Measurements from ENCODE around the gene FGF21. TPM values are rescaled to one million over a fixed set of nuclear protein-coding genes. Genes with fewer than 3 reads are reported as not detected.

The FGF21 gene
- polyA plus RNA-seq, 1 of the 3 experiments (the other 2 are of a cell fraction) = not detected

DNA sequence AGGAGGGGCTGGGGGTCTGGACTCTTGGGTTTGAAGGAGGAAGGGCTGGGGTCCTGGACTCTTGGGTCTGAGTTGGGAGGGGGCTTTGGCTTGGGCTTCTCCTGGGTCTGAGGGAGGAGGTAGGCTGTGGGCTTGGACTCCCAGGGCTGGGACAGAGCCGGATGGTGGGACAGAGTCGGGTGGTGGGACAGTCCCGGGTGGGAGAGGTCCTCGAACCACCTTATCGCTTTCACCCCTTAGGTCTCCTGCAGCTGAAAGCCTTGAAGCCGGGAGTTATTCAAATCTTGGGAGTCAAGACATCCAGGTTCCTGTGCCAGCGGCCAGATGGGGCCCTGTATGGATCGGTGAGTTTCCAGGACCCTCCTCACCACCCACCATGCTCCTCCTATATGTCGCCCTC lies 1.4 kb downstream of the FGF21 start (continued):
- TF ChIP-seq, protein P1, sequence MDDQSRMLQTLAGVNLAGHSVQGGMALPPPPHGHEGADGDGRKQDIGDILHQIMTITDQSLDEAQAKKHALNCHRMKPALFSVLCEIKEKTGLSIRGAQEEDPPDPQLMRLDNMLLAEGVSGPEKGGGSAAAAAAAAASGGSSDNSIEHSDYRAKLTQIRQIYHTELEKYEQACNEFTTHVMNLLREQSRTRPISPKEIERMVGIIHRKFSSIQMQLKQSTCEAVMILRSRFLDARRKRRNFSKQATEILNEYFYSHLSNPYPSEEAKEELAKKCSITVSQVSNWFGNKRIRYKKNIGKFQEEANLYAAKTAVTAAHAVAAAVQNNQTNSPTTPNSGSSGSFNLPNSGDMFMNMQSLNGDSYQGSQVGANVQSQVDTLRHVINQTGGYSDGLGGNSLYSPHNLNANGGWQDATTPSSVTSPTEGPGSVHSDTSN (IDR thresholded peaks at IDR 0.05) = no peak
- TF ChIP-seq, protein P2, sequence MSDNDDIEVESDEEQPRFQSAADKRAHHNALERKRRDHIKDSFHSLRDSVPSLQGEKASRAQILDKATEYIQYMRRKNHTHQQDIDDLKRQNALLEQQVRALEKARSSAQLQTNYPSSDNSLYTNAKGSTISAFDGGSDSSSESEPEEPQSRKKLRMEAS (IDR thresholded peaks at IDR 0.05; ENCODE audit: low read depth) = no peak
- TF ChIP-seq RCOR1 (IDR thresholded peaks at IDR 0.05; ENCODE audit: low read length) (no peak), EZH2phosphoT487 (IDR thresholded peaks at IDR 0.05; ENCODE audit: borderline replicate concordance, low read depth) (no peak), MEF2A (IDR thresholded peaks at IDR 0.05; ENCODE audit: borderline replicate concordance, low read depth) (no peak)

DNA sequence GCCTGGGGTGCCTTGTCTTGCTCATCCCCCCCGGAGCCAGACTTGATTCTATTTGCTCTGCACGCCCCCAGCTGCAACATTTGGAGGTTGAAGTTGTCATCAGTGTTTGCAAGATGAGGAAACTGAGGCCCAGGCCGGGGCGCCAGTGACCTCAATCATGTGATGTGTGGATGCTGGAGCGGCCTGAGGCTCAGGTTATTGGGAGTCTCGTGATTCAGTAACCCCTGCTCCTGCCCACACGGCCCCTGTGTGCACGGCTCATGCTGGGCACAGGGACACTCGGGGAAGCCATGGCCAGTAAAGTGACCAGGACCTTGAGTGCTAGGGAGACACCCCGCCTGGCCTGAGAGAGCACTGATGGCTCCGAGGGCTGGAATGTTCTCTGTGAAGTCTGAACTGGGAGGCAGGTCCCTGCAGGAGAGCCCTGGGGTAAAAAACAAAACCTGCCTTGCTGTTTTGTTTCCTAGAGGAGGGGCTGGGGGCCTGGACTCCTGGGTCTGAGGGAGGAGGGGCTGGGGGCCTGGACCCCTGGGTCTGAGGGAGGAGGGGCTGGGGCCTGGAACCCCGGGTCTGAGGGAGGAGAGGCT lies 1.9 kb downstream of the FGF21 start:
- 49% methylated on average over 6 of the region's 12 CpGs for WGBS (ENCODE audit: low lambda C conversion rate)

DNA sequence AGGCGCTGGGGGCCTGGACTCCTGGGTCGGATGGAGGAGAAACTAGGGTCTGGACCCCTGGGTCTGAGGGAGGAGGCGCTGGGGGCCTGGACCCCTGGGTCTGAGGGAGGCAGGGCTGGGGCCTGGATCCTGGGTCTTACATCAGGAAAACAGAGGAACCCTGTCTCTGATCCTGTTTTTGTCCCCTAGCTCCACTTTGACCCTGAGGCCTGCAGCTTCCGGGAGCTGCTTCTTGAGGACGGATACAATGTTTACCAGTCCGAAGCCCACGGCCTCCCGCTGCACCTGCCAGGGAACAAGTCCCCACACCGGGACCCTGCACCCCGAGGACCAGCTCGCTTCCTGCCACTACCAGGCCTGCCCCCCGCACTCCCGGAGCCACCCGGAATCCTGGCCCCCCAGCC lies 2.4 kb downstream of the FGF21 start:
- no peak for DNase-seq
- Histone ChIP-seq H4K20me1 (ENCODE audit: insufficient read depth) (no peaks in the 10 kb centered on the region), H3K9ac (no peak overlapping the region), H3K4me3 (ENCODE audit: low read depth in 2 of 2, low read length in 1 of 2) (no peak overlapping the region), H3K27ac (ENCODE audit: low read depth in 2 of 2, low read length in 1 of 2) (no peak overlapping the region), H3K79me2 (ENCODE audit: insufficient read depth) (no peaks in the 10 kb centered on the region), H3K4me2 (no peak overlapping the region), H3F3A (replicated peaks; ENCODE audit: insufficient read depth) (no peaks in the 10 kb centered on the region), H3K9me2 (no peaks in the 10 kb centered on the region), H3K4me1 (ENCODE audit: control insufficient read depth in 1 of 2, insufficient read depth in 2 of 2, low read depth in 1 of 2, low read length in 1 of 2) (peaks cover 0 to 3% of the 10 kb centered on the region in 2 experiments; a peak in 1 of 4 replicates), H3K9me3 (no peaks in the 10 kb centered on the region), H2AFZ (ENCODE audit: low read depth) (no peak overlapping the region), H3K36me3 (replicated peaks in 1 of 2; ENCODE audit: control insufficient read depth in 1 of 2, insufficient read depth in 2 of 2, low read length in 1 of 2) (no peaks in the 10 kb centered on the region), H3K27me3 (ENCODE audit: insufficient read depth) (peaks cover 10% of the 10 kb centered on the region)
- CTCF ChIA-PET = interaction anchor here (0.7 to 1.3 kb wide), 2 partner anchors 30 to 85 kb away, joined by 4 read pairs; no protein-coding TSS in a partner anchor
- 90% methylated on average over 6 of the region's 14 CpGs for WGBS (ENCODE audit: low lambda C conversion rate)
- POLR2A ChIA-PET = no interaction called here
- TF ChIP-seq TEAD4 (IDR thresholded peaks at IDR 0.05; ENCODE audit: borderline replicate concordance, insufficient read depth) (no peak), EP300 (IDR thresholded peaks at IDR 0.05; ENCODE audit: borderline replicate concordance in 1 of 2, low read depth in 1 of 2, low read length in 1 of 2) (no peak), FOXM1 (IDR thresholded peaks at IDR 0.05; ENCODE audit: low read depth) (no peak), RXRA (IDR thresholded peaks at IDR 0.05; ENCODE audit: borderline replicate concordance, low read depth) (no peak), SMC3 (IDR thresholded peaks at IDR 0.05; ENCODE audit: low read depth, low read length) (no peak), NFIC (IDR thresholded peaks at IDR 0.05; ENCODE audit: borderline replicate concordance) (no peak), ELF1 (IDR thresholded peaks at IDR 0.05) (no peak), RCOR1 (IDR thresholded peaks at IDR 0.05; ENCODE audit: low read length) (no peak)
- TF ChIP-seq, protein P3, sequence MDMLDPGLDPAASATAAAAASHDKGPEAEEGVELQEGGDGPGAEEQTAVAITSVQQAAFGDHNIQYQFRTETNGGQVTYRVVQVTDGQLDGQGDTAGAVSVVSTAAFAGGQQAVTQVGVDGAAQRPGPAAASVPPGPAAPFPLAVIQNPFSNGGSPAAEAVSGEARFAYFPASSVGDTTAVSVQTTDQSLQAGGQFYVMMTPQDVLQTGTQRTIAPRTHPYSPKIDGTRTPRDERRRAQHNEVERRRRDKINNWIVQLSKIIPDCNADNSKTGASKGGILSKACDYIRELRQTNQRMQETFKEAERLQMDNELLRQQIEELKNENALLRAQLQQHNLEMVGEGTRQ (IDR thresholded peaks at IDR 0.05; ENCODE audit: borderline replicate concordance, low read depth, low read length) = no peak
- TF ChIP-seq, protein P4, sequence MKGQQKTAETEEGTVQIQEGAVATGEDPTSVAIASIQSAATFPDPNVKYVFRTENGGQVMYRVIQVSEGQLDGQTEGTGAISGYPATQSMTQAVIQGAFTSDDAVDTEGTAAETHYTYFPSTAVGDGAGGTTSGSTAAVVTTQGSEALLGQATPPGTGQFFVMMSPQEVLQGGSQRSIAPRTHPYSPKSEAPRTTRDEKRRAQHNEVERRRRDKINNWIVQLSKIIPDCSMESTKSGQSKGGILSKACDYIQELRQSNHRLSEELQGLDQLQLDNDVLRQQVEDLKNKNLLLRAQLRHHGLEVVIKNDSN (IDR thresholded peaks at IDR 0.05; ENCODE audit: borderline replicate concordance, low read depth) = no peak
- TF ChIP-seq, protein P5, sequence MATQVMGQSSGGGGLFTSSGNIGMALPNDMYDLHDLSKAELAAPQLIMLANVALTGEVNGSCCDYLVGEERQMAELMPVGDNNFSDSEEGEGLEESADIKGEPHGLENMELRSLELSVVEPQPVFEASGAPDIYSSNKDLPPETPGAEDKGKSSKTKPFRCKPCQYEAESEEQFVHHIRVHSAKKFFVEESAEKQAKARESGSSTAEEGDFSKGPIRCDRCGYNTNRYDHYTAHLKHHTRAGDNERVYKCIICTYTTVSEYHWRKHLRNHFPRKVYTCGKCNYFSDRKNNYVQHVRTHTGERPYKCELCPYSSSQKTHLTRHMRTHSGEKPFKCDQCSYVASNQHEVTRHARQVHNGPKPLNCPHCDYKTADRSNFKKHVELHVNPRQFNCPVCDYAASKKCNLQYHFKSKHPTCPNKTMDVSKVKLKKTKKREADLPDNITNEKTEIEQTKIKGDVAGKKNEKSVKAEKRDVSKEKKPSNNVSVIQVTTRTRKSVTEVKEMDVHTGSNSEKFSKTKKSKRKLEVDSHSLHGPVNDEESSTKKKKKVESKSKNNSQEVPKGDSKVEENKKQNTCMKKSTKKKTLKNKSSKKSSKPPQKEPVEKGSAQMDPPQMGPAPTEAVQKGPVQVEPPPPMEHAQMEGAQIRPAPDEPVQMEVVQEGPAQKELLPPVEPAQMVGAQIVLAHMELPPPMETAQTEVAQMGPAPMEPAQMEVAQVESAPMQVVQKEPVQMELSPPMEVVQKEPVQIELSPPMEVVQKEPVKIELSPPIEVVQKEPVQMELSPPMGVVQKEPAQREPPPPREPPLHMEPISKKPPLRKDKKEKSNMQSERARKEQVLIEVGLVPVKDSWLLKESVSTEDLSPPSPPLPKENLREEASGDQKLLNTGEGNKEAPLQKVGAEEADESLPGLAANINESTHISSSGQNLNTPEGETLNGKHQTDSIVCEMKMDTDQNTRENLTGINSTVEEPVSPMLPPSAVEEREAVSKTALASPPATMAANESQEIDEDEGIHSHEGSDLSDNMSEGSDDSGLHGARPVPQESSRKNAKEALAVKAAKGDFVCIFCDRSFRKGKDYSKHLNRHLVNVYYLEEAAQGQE (IDR thresholded peaks at IDR 0.05; ENCODE audit: low read depth, low read length) = no peak

More for the DNA sequence above, 1.9 kb downstream of the FGF21 start:
- Histone ChIP-seq H2AFZ (ENCODE audit: low read depth) (no peak overlapping the region), H3K4me3 (ENCODE audit: low read depth in 2 of 2, low read length in 1 of 2) (no peak overlapping the region), H3K27me3 (ENCODE audit: insufficient read depth) (peaks cover 6% of the 10 kb centered on the region; the same call in 1 of the 2 replicates), H3F3A (replicated peaks; ENCODE audit: insufficient read depth) (no peaks in the 10 kb centered on the region), H3K9me3 (no peaks in the 10 kb centered on the region), H3K4me1 (ENCODE audit: control insufficient read depth in 1 of 2, insufficient read depth in 2 of 2, low read depth in 1 of 2, low read length in 1 of 2) (peaks cover 0 to 6% of the 10 kb centered on the region in 2 experiments; a peak in 1 of 4 replicates), H3K4me2 (no peak overlapping the region), H3K79me2 (ENCODE audit: insufficient read depth) (no peaks in the 10 kb centered on the region), H3K9me2 (no peaks in the 10 kb centered on the region), H4K20me1 (ENCODE audit: insufficient read depth) (no peaks in the 10 kb centered on the region), H3K36me3 (replicated peaks in 1 of 2; ENCODE audit: control insufficient read depth in 1 of 2, insufficient read depth in 2 of 2, low read length in 1 of 2) (no peaks in the 10 kb centered on the region), H3K9ac (no peak overlapping the region), H3K27ac (ENCODE audit: low read depth in 2 of 2, low read length in 1 of 2) (no peak overlapping the region)
- ChIA-PET CTCF (no interaction called here), POLR2A (no interaction called here)
- TF ChIP-seq RXRA (IDR thresholded peaks at IDR 0.05; ENCODE audit: borderline replicate concordance, low read depth) (no peak), SMC3 (IDR thresholded peaks at IDR 0.05; ENCODE audit: low read depth, low read length) (no peak), RAD21 (IDR thresholded peaks at IDR 0.05; ENCODE audit: low read length) (no peak)
- TF ChIP-seq, protein P1 (IDR thresholded peaks at IDR 0.05) = no peak
- no peak for DNase-seq

Data from SK-N-SH (cell line).